HFF-Myc (cell line): ENCODE results near the gene OGFR.

ENCODE experiments used
- DNase-seq: peaks from one replicate; pipeline ENCODE4 v3.0.0-alpha.2; 2011; ENCODE audit warnings: low read depth; ENCODE audit errors: extremely low read depth
- H3K4me3 ChIP-seq: replicated peaks from 2 replicates; pipeline ENCODE4 v1.5.1; 2011; ENCODE audit warnings: low read depth, mild to moderate bottlenecking, control low read depth, low read length
- TF ChIP-seq, protein P1 (sequence below): IDR thresholded peaks from 2 replicates; pipeline ENCODE4 v1.5.1; 2012; ENCODE audit warnings: mild to moderate bottlenecking, low read depth, low read length, control low read depth; ENCODE audit errors: missing control alignments

The OGFR gene

DNA sequence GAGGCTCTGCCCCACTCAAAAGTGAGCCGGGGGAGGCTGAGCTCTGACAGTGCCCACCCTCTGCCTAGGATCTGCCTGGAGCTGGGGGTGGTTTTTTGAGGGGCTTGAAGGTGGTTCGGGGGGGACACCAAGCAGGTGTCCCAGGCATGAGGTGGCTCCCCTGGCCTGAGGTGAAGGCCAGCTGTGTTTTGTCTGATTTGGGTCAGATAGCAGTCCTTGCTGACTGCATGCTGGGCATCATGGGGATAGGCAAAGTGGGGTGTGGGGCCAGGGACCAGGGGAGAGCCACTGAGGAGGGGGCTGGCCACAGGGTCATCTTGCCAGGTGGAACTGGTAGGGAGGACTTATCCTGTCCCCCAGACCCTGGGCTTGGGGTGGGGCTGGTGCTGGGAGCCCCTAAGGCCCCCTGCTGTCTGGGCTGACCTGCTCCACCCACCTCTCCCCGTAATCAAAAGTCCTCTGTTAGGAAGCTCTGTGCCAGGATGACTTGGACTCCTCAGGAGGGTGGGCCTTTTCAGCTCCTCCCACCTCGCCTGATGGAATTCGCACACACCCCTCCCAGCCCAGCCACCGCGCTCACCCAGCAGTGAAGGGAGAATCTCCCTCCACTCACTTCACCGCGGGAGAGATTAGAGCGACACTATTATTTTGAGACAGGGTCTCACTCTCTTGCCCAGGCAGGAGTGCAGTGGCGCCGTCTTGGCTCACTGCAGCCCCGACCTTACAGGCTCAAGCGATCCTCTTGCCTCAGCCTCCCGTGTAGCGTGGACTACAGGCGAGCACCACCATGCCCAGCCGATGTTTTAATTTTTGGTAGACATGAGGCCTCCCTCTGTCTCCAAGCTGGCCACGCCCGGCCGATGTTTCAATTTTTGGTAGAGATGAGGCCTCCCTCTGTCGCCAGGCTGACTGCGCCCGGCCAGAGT is 10.7 kb downstream of the OGFR start:
- TF ChIP-seq, protein P1, sequence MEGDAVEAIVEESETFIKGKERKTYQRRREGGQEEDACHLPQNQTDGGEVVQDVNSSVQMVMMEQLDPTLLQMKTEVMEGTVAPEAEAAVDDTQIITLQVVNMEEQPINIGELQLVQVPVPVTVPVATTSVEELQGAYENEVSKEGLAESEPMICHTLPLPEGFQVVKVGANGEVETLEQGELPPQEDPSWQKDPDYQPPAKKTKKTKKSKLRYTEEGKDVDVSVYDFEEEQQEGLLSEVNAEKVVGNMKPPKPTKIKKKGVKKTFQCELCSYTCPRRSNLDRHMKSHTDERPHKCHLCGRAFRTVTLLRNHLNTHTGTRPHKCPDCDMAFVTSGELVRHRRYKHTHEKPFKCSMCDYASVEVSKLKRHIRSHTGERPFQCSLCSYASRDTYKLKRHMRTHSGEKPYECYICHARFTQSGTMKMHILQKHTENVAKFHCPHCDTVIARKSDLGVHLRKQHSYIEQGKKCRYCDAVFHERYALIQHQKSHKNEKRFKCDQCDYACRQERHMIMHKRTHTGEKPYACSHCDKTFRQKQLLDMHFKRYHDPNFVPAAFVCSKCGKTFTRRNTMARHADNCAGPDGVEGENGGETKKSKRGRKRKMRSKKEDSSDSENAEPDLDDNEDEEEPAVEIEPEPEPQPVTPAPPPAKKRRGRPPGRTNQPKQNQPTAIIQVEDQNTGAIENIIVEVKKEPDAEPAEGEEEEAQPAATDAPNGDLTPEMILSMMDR: no peak
- DNase-seq: no peak
- H3K4me3 ChIP-seq: no peak overlapping the region

DNA sequence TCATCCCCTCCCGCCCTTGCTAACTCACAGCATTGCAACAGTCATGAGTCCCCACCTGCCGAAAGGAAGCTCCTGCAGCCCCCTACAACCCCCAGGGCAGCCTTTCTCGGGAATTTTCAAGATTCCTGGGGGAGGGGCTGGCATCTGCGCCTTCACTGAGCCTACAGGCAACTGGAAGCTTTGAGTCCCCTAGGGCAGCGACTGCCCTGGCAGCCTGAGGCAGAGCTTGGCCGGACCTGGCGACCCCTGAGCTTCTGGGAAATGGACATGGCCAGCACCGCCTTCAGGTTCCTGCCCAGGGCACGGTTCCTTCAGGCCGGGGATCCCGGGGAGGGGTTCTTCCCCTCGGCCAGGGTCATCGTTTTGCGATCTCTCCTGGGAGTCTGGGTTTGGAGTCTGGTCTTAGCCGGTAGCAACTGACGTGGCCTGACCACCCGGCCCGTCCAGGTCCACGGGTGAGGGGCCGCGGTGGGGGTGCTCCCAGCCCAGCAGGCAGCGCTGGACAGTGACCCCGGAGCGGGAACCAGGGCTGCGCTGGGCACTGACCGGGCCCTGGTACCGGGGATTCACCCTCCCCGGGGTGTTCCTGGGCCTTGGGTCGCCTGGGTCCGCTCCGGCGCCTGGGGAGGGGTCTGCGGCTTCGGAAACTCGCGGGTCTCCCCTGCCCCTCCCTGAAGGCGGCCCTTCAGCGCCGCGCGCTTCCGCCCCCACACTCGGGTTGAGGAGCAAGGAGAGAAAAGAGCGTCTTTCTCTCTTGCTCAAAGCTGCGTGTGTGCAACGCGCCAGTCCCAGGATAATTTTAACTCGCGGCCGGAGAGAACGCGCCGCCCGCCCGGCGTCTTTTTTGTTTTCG is 11.6 kb downstream of the OGFR start:
- DNase-seq: no peak
- peak overlapping the region; percentile 17; the same call in 1 of the 2 replicates for H3K4me3 ChIP-seq
- TF ChIP-seq, protein P1: no peak

DNA sequence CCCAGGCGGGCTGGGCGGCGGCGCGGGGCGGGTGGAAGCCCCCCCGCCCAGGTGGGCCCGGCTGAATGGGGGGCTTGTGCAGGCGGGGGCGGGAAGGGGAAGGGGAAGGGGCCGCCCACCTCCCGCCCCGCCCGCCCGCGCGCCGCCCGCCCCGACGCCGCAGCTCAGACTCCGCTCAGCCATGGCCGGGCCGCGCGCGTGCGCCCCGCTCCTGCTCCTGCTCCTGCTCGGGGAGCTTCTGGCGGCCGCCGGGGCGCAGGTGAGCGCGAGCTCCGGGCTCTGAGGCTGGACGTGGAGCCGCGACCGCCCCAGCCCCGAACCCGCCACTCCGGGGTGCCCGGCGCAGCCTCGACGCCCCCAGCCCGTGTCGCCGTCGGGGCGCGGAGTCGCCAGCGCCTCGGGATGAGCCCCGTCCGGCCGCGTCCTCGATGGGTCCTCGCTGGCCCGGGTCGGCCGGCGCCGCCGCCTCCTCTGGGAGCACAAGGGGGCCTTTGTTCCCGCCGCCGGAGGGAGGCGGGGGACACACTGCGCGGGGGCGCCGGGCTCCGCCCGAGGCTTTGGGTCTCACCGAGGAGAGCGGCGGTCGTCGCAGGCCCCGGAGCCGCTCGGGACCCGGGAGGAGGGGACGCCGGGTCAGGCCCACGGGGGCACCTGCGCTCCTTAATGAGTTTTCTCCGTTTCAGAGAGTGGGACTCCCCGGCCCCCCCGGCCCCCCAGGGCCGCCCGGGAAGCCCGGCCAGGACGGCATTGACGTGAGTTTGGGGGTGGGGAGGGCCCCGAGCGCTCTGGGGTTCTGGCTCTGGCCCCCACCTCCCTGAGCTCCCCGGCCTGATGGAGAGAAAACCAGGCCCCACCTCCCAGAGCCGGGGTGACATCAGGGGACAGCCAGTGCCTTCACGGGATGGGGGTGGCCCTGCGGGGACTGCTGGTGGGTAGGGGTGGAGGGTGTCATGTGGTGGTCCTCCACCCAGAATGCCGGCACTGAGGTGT is 12.5 kb downstream of the OGFR start, which contains the start of gene COL9A3:
COL9A3 (plus strand) TSS at position 167 of the 990 bp plus-strand sequence; CDS start at position 182, 15 bp downstream.
- no peak for DNase-seq
- peak within 1 kb of the TSS; percentile 17; the same call in 1 of the 2 replicates for H3K4me3 ChIP-seq
- TF ChIP-seq, protein P1: no peak

DNA sequence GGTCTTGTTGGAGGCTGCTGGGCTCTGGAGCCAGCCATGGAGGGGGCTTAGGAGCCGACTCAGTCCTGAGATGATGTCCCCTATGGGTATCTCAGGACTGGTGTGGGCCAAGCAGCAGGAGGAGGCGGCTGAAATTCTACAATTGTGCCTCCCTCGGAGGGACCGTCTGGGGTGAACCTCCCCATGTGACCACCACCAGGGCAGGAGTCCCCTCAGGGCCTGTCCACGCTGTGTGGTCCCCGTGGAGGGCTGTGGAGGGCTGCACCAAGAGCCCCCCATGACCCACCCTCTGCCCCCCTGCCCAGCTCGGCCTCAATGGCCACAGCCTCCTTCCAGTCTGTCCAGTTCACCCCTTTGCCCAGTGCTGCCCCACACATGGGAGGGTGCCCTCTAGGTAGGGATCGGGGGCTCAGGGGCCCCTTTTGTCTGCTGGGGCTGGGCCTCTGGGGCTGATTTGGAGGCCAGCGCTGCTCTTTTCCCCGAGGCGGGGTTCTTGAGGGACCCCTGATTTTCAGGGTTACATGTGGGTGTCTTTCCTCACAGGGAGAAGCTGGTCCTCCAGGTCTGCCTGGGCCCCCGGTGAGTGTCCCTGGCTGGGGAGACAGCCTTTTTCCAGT is 13.4 kb downstream of the OGFR start:
- TF ChIP-seq, protein P1: no peak
- no peak overlapping the region for H3K4me3 ChIP-seq
- DNase-seq: no peak

DNA sequence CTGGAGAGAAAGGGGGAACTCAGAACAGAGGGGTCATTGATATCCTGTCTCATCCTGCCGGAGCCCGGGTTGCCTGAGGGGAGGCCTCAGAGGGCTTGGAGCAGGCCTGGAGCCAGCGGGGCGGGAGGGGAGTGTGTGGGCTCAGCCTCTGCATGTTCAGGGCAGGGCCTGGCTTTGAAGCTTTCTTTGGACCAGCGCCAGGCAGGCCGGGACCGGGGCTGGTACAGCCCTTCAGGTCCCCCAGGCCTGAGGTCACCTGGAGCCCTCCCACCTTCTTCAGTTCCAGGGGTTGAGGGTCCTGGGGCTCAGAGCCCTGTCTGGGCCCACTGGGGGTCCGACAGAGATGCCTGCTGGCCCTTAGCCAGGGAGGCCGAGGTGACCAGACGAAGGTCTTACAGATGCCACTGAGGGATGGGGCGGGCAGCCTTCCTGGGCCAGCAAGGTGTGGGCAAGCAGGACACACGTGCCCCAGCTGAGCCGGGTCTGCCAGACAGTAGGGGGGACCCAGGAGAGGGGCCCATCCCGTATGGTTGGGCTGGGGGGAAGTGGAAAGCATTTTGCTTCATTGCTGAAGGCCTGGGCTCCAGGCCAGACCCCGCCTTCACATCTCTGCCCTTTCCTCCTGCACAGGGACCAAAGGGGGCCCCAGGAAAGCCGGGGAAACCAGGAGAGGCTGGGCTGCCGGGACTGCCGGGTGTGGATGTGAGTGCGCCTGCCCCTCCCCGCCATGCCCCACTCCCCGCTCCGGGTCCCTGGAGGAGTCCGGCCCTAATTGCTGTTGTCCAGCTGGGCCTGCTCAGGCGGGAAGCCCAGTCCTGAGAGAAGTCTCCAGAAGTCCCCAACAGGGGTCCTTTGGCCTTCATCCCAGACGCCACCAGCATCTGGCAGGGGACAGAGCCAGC is 14.2 kb downstream of the OGFR start:
- TF ChIP-seq, protein P1: no peak
- H3K4me3 ChIP-seq: no peak overlapping the region
- DNase-seq: no peak
